Thyroid gland (tissue), 4 donors: ENCODE data around the gene WASL.

ENCODE experiments used
- CTCF ChIP-seq, 6 experiments: fragments of 200-600 bp in 3 of 6; fragments of 450-650 bp in 3 of 6; sonication (generic) in 3 of 6; IDR thresholded peaks; one replicate each; pipeline ENCODE4 v1.5.1; 2016 to 2019; ENCODE audit warnings: antibody characterized with exemption in 6 of 6, mild to moderate bottlenecking in 2 of 6, inconsistent platforms in 1 of 6, moderate library complexity in 1 of 6
- POLR2A ChIP-seq, 2 donors: fragments of 450-650 bp; IDR thresholded peaks; one replicate each; pipeline ENCODE4 v1.6.1; 2017; ENCODE audit warnings: antibody characterized with exemption in 2 of 2, mild to moderate bottlenecking in 2 of 2, moderate library complexity in 1 of 2

- TF ChIP-seq CTCF (IDR thresholded peaks at IDR 0.05) (no peak), POLR2A (IDR thresholded peaks at IDR 0.05) (no peak)
These were observed 21.5 kb downstream of the WASL start for GRCh38 chr7:123727071-123727837.
